ENCODE results near the gene FUT1. TPM values are rescaled to one million over a fixed set of nuclear protein-coding genes. Genes with fewer than 3 reads are reported as not detected.

FUT1 gene
- total and polyA plus RNA-seq, 9 of the 15 experiments (the other 6 are each of a cell fraction or from before 2014, with no cell fraction given) = 2.3 to 18.5 (median 8.8) TPM

DNA sequence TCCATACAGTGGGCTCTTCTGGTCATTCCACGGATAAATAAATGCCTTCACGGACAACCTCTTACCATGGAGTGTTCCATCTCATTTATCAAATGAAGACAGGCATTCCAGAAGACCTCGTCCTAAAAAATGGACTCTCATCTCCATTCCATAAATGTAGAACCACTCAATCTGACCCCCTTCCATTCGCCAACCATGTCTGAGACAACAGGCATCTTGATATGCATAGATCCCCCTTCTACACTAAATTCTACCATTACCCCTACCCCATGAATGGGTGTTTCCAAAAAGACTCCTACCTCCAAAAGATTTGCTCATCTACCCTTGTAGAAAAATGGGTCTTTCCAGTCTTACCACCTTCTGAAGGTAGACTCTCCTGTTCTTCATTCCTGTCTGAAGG, 21.0 kb downstream of the FUT1 start:
- H3K4me1 ChIP-seq (replicated peaks in 1 of 2; ENCODE audit: control insufficient read depth in 2 of 2, insufficient read depth in 2 of 2, low read length in 2 of 2) = peaks cover 0 to 8% of the 10 kb centered on the region in 2 experiments; a peak in 3 of 5 replicates
- in situ Hi-C loops (cut with MboI) = no loop called here
- intact Hi-C loops (cut with micrococcal nuclease) = no loop called here
- FAIRE-seq (no peak), ATAC-seq (no peak), DNase-seq (ENCODE audit: extremely low read depth in 1 of 4, low spot score in 3 of 4) (no peak)
- ChIA-PET CTCF (ENCODE audit: low intra/inter-chr PET ratio) (no interaction called here), POLR2A (no interaction called here)
- H3K9me1 ChIP-seq (ENCODE audit: control insufficient read depth, insufficient read depth, low read length) = no peaks in the 10 kb centered on the region
- BruUV-seq (replicated peaks) = no TSS peak
- H3K27ac ChIP-seq (ENCODE audit: extremely low read depth, low read depth, low read length) = no peak overlapping the region
- no peak overlapping the region for H3K4me3 ChIP-seq
- no peak overlapping the region for H3K9ac ChIP-seq (ENCODE audit: insufficient read depth in 1 of 2, low read depth in 2 of 2, low read length in 2 of 2)
- 29% methylated on average over 4 of the region's 4 CpGs for WGBS (ENCODE audit: insufficient coverage, low coverage, missing lambda C conversion rate)
- peaks cover 3% of the 10 kb centered on the region; the same call in 1 of the 3 replicates for H3K36me3 ChIP-seq (ENCODE audit: control insufficient read depth, insufficient read depth, low read length)
- no peaks in the 10 kb centered on the region for H3K79me2 ChIP-seq (ENCODE audit: control insufficient read depth, insufficient read depth, low read length)
- TF ChIP-seq, protein P1, sequence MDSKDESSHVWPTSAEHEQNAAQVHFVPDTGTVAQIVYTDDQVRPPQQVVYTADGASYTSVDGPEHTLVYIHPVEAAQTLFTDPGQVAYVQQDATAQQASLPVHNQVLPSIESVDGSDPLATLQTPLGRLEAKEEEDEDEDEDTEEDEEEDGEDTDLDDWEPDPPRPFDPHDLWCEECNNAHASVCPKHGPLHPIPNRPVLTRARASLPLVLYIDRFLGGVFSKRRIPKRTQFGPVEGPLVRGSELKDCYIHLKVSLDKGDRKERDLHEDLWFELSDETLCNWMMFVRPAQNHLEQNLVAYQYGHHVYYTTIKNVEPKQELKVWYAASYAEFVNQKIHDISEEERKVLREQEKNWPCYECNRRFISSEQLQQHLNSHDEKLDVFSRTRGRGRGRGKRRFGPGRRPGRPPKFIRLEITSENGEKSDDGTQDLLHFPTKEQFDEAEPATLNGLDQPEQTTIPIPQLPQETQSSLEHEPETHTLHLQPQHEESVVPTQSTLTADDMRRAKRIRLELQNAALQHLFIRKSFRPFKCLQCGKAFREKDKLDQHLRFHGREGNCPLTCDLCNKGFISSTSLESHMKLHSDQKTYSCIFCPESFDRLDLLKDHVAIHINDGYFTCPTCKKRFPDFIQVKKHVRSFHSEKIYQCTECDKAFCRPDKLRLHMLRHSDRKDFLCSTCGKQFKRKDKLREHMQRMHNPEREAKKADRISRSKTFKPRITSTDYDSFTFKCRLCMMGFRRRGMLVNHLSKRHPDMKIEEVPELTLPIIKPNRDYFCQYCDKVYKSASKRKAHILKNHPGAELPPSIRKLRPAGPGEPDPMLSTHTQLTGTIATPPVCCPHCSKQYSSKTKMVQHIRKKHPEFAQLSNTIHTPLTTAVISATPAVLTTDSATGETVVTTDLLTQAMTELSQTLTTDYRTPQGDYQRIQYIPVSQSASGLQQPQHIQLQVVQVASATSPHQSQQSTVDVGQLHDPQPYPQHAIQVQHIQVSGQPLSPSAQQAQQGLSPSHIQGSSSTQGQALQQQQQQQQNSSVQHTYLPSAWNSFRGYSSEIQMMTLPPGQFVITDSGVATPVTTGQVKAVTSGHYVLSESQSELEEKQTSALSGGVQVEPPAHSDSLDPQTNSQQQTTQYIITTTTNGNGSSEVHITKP (IDR thresholded peaks at IDR 0.05; ENCODE audit: partially characterized antibody) = peak; percentile 62
- no peak for TF ChIP-seq TRIM24 (IDR thresholded peaks at IDR 0.05)
- H3K4me2 ChIP-seq (ENCODE audit: insufficient read depth, low read length) = no peak overlapping the region
- no peaks in the 10 kb centered on the region for H3K9me3 ChIP-seq (replicated peaks; ENCODE audit: control insufficient read depth, insufficient read depth, low read depth, low read length)
- no peaks in the 10 kb centered on the region for H4K20me1 ChIP-seq (replicated peaks; ENCODE audit: control insufficient read depth, insufficient read depth, low read length)
- H3K27me3 ChIP-seq (ENCODE audit: control insufficient read depth in 2 of 2, insufficient read depth in 2 of 2, low read length in 2 of 2) = no peaks in the 10 kb centered on the region
- no peak overlapping the region for H2AFZ ChIP-seq (ENCODE audit: low read depth, low read length)

All from K562 (cell line).